NT2/D1 (cell line): ENCODE data around the gene CEP112.

Experiments used
- SUZ12 ChIP-seq: IDR thresholded peaks from 2 replicates; pipeline ENCODE4 v1.6.1; 2011; ENCODE audit not compliant: insufficient read length, insufficient read depth; ENCODE audit errors: extremely low read depth
- YY1 ChIP-seq: IDR thresholded peaks from 2 replicates; pipeline ENCODE4 v1.6.1; 2011; ENCODE audit not compliant: insufficient read length, insufficient read depth
- ZNF274 ChIP-seq: IDR thresholded peaks from 2 replicates; pipeline ENCODE4 v1.6.1; 2011; ENCODE audit warnings: mild to moderate bottlenecking, low read depth, low read length

DNA sequence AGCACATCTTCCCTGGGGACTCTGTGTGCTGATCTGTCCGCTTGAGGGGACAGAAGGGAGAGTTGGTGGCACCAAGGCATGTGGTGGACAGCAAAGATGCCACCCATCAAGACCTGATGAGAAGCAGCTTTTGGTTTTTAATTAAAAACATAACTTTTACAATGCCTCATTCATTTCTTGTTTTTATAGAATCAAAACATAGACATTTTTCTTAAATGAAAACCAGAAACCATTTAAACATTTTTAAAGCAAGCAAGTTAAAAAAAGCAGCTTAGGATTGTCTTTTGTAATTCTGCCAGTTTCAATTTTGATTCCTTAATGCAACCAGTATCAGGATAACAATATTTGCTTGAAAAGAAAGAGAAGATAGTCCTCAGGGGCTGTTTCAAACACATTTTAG, 506.8 kb downstream of the CEP112 start:
- TF ChIP-seq YY1 (no peak), ZNF274 (no peak), SUZ12 (no peak)
